IMR-90 (cell line): ENCODE measurements around the gene NEIL3. TPM values are rescaled to one million over a fixed set of nuclear protein-coding genes. Genes with fewer than 3 reads are reported as not detected.

Experiments used
- ATAC-seq: fragments of 200-7000 bp; cut with Tn5 transposase; 2 replicates; pipeline ENCODE4 v1.9.1; 2020; ENCODE audit warnings: low read depth, mild to moderate bottlenecking, moderate library complexity
- BruUV-seq: library from RNA; stranded (reverse); fragments of 400-500 nt; replicated peaks from 2 replicates; lab custom pipeline; 2021; lab: Mats Ljungman, UMichigan
- CTCF ChIA-PET: fragments of 300-600 bp; formaldehyde crosslinking; extraction: SDS; loops from one replicate; lab custom pipeline; 2021; ENCODE audit warnings: antibody characterized with exemption; lab: Yijun Ruan, JAX
- POLR2A ChIA-PET: fragments of 300-600 bp; sonication (Branson Sonifier 250); formaldehyde crosslinking; loops from one replicate; lab custom pipeline; 2022; ENCODE audit warnings: antibody characterized with exemption; ENCODE audit not compliant: unreplicated experiment; lab: Charles Lee
- DNase-seq: peaks from one replicate; pipeline ENCODE4 v3.0.0; 2013
- H2AFZ ChIP-seq: replicated peaks from 2 replicates; pipeline ENCODE3; 2013; ENCODE audit warnings: low read length, mild to moderate bottlenecking; ENCODE audit not compliant: poor library complexity
- H2AK5ac ChIP-seq: 2 replicates; pipeline ENCODE4 v1.6.1; 2013; ENCODE audit warnings: low read depth, low read length, inconsistent platforms
- H2AK9ac ChIP-seq: replicated peaks from 2 replicates; pipeline ENCODE3; 2013; ENCODE audit warnings: mild to moderate bottlenecking, low read depth, low read length, moderate library complexity; ENCODE audit not compliant: poor library complexity
- H2BK120ac ChIP-seq: 2 replicates; pipeline ENCODE4 v1.6.1; 2013; ENCODE audit warnings: low read depth, low read length, inconsistent platforms
- H2BK15ac ChIP-seq: 3 replicates; pipeline ENCODE4 v1.6.1; 2013; ENCODE audit warnings: low read depth, low read length, inconsistent platforms
- H2BK20ac ChIP-seq: 2 replicates; pipeline ENCODE4 v1.6.1; 2013; ENCODE audit warnings: low read depth, mild to moderate bottlenecking, inconsistent platforms, low read length, moderate library complexity
- H2BK5ac ChIP-seq: 2 replicates; pipeline ENCODE4 v1.6.1; 2013; ENCODE audit warnings: mild to moderate bottlenecking, low read depth, low read length, inconsistent platforms; ENCODE audit not compliant: poor library complexity, severe bottlenecking
- H3K14ac ChIP-seq: replicated peaks from 2 replicates; pipeline ENCODE4 v1.6.1; 2013; ENCODE audit warnings: low read depth, low read length, inconsistent platforms
- H3K18ac ChIP-seq: 2 replicates; pipeline ENCODE4 v1.6.1; 2013; ENCODE audit warnings: low read depth, low read length, control low read depth
- H3K23ac ChIP-seq: 2 replicates; pipeline ENCODE4 v1.6.1; 2013; ENCODE audit warnings: low read depth, low read length, inconsistent platforms
- H3K27ac ChIP-seq: 2 replicates; pipeline ENCODE4 v1.5.1; 2013; ENCODE audit warnings: mild to moderate bottlenecking, control low read depth, low read length; ENCODE audit not compliant: insufficient read depth
- H3K27me3 ChIP-seq: 2 replicates; pipeline ENCODE4 v1.6.1; 2013; ENCODE audit warnings: low read length; ENCODE audit not compliant: control insufficient read depth, insufficient read depth
- H3K36me3 ChIP-seq: 2 replicates; pipeline ENCODE4 v1.6.1; 2013; ENCODE audit warnings: low read length, mixed read lengths; ENCODE audit not compliant: control insufficient read depth, insufficient read depth
- H3K4ac ChIP-seq: 2 replicates; pipeline ENCODE4 v1.6.1; 2013; ENCODE audit warnings: low read depth, low read length, inconsistent platforms
- H3K4me1 ChIP-seq: 2 replicates; pipeline ENCODE4 v1.6.1; 2013; ENCODE audit warnings: low read length, mixed read lengths; ENCODE audit not compliant: control insufficient read depth, insufficient read depth
- H3K4me2 ChIP-seq: 2 replicates; pipeline ENCODE4 v1.6.1; 2013; ENCODE audit warnings: low read depth, mild to moderate bottlenecking, control low read depth, low read length, moderate library complexity
- H3K4me3 ChIP-seq: 2 replicates; pipeline ENCODE4 v1.5.1; 2013; ENCODE audit warnings: low read depth, mild to moderate bottlenecking, control low read depth, low read length, moderate library complexity; ENCODE audit not compliant: insufficient read depth
- H3K56ac ChIP-seq: 2 replicates; pipeline ENCODE4 v1.6.1; 2013; ENCODE audit warnings: low read length, inconsistent platforms; ENCODE audit not compliant: insufficient read depth; ENCODE audit errors: extremely low read depth
- H3K79me1 ChIP-seq, 2 experiments: 2 replicates each; pipeline ENCODE4 v1.6.1; 2013; ENCODE audit warnings: low read length in 2 of 2, inconsistent platforms in 1 of 2, low read depth in 1 of 2
- H3K9ac ChIP-seq: 2 replicates; pipeline ENCODE4 v1.6.1; 2013; ENCODE audit warnings: low read depth, low read length, control low read depth
- H3K9me1 ChIP-seq: 2 replicates; pipeline ENCODE4 v1.6.1; 2013; ENCODE audit warnings: low read length, inconsistent platforms; ENCODE audit not compliant: insufficient read depth
- H3K9me3 ChIP-seq: 2 replicates; pipeline ENCODE4 v1.6.1; 2013; ENCODE audit warnings: low read length; ENCODE audit not compliant: control insufficient read depth, insufficient read depth
- H4K20me1 ChIP-seq: 2 replicates; pipeline ENCODE4 v1.6.1; 2013; ENCODE audit warnings: low read length, inconsistent platforms; ENCODE audit not compliant: insufficient read depth
- H4K5ac ChIP-seq: 2 replicates; pipeline ENCODE4 v1.6.1; 2013; ENCODE audit warnings: mild to moderate bottlenecking, low read depth, low read length, control low read depth
- H4K8ac ChIP-seq, 2 experiments: 2 replicates each; pipeline ENCODE4 v1.6.1; 2013; ENCODE audit warnings: low read depth in 2 of 2, low read length in 2 of 2, control low read depth in 1 of 2, inconsistent platforms in 1 of 2
- H4K91ac ChIP-seq: 2 replicates; pipeline ENCODE4 v1.6.1; 2013; ENCODE audit warnings: low read depth, low read length, inconsistent platforms; ENCODE audit not compliant: insufficient read depth
- BHLHE40 ChIP-seq: fragments of 150-350 bp; IDR thresholded peaks from 2 replicates; pipeline ENCODE4 v1.6.1; 2016; ENCODE audit warnings: mild to moderate bottlenecking, low read depth, low read length
- CEBPB ChIP-seq: IDR thresholded peaks from 2 replicates; pipeline ENCODE4 v1.6.1; 2012; ENCODE audit warnings: low read depth, low read length, improper control_type of control experiment
- CHD1 ChIP-seq: IDR thresholded peaks from 2 replicates; pipeline ENCODE4 v1.6.1; 2012; ENCODE audit warnings: low read depth, low read length, improper control_type of control experiment
- FOS ChIP-seq: fragments of 150-350 bp; IDR thresholded peaks from 2 replicates; pipeline ENCODE4 v1.6.1; 2016; ENCODE audit warnings: low read depth, low read length
- MAFK ChIP-seq: IDR thresholded peaks from 2 replicates; pipeline ENCODE4 v1.6.1; 2012; ENCODE audit warnings: low read depth, low read length, improper control_type of control experiment
- MAZ ChIP-seq: IDR thresholded peaks from 2 replicates; pipeline ENCODE4 v1.6.1; 2012; ENCODE audit warnings: low read depth, mild to moderate bottlenecking, low read length, improper control_type of control experiment, moderate library complexity, borderline replicate concordance
- NFE2L2 ChIP-seq: fragments of 150-350 bp; IDR thresholded peaks from 2 replicates; pipeline ENCODE4 v1.6.1; 2016; ENCODE audit warnings: low read depth, mild to moderate bottlenecking, low read length
- POLR2A ChIP-seq: IDR thresholded peaks from 2 replicates; pipeline ENCODE4 v1.6.1; 2012; ENCODE audit warnings: mild to moderate bottlenecking, low read depth, low read length
- RAD21 ChIP-seq: IDR thresholded peaks from 2 replicates; pipeline ENCODE4 v1.6.1; 2012; ENCODE audit warnings: low read length, improper control_type of control experiment
- RCOR1 ChIP-seq: IDR thresholded peaks from 2 replicates; pipeline ENCODE4 v1.6.1; 2012; ENCODE audit warnings: mild to moderate bottlenecking, low read length, improper control_type of control experiment; ENCODE audit not compliant: insufficient replicate concordance
- RFX5 ChIP-seq: IDR thresholded peaks from 2 replicates; pipeline ENCODE4 v1.8.0; 2012; ENCODE audit warnings: low read depth, mild to moderate bottlenecking, low read length, moderate library complexity
- SMC3 ChIP-seq: fragments of 150-350 bp; IDR thresholded peaks from 2 replicates; pipeline ENCODE4 v1.6.1; 2016; ENCODE audit warnings: low read depth, mild to moderate bottlenecking, antibody characterized with exemption, low read length, moderate library complexity
- USF2 ChIP-seq: fragments of 150-350 bp; IDR thresholded peaks from 2 replicates; pipeline ENCODE4 v1.6.1; 2017; ENCODE audit warnings: mild to moderate bottlenecking, antibody characterized with exemption, low read length, low read depth
- WGBS, 2 experiments: methylation state at CpG; one replicate each; pipeline versions ENCODE4 v1.1.5 to v1.1.7; 2013; ENCODE audit warnings: missing lambda C conversion rate in 2 of 2; ENCODE audit not compliant: insufficient read length in 1 of 2; ENCODE audit errors: extremely low coverage in 2 of 2; 5-methylcytosine and 5-hydroxymethylcytosine counted together
- dilution Hi-C: fragments of 300-500 bp; cut with HindIII; formaldehyde crosslinking; loops from one replicate; pipeline ENCODE4 v1.14.3; 2018; ENCODE audit warnings: low sequenced_read_pairs; ENCODE audit not compliant: unreplicated experiment
- in situ Hi-C: fragments of 300-500 bp; cut with MboI; formaldehyde crosslinking; loops from 3 replicates; pipeline ENCODE4 v1.14.3; 2019; ENCODE audit warnings: low sequenced_read_pairs, inconsistent platforms, mixed read lengths
- intact Hi-C: fragments of 100-400 bp; cut with micrococcal nuclease; formaldehyde crosslinking; loops from 2 replicates; pipeline ENCODE4 v1.10.0; 2022
- polyA plus RNA-seq, 3 experiments: library from polyadenylated mRNA; depleted of rRNA; stranded (reverse); fragments of >200 nt; gene quantifications; 2 replicates each; pipeline ENCODE4 v1.2.3, GENCODE V29; 2012; ENCODE audit warnings: low replicate concordance in 1 of 3
- total RNA-seq: library from RNA; depleted of rRNA; stranded (reverse); fragments of >200 nt; gene quantifications from 2 replicates; pipeline ENCODE4 v1.2.3, GENCODE V29; 2012
- TF ChIP-seq, protein P1 (sequence below): fragments of 150-350 bp; IDR thresholded peaks from 2 replicates; pipeline ENCODE4 v1.6.1; 2016; ENCODE audit warnings: low read depth, mild to moderate bottlenecking, low read length, moderate library complexity, borderline replicate concordance
- TF ChIP-seq, protein P2 (sequence below): conservative IDR thresholded peaks from 2 replicates; pipeline ENCODE4 v1.5.1; 2012; ENCODE audit warnings: mild to moderate bottlenecking, low read depth, low read length, improper control_type of control experiment

NEIL3 gene
- total and polyA plus RNA-seq, 2 of the 4 experiments (the other 2 are of a cell fraction), result 4.4 to 7.9 TPM

- no peak overlapping the region for H4K5ac ChIP-seq
- H3K4me2 ChIP-seq, result no peak overlapping the region
- H2BK5ac ChIP-seq, result no peak overlapping the region
- DNase-seq (no peak), ATAC-seq (no peak)
- H2BK120ac ChIP-seq, result no peak overlapping the region
- no peaks in the 10 kb centered on the region for H3K36me3 ChIP-seq
- intact Hi-C loops, result no loop called here
- CTCF ChIA-PET, result interaction anchor here (1.4 to 1.9 kb wide), 2 partner anchors 13 to 26 kb away, joined by 3 to 6 read pairs; no protein-coding TSS in a partner anchor
- H3K4ac ChIP-seq, result no peak overlapping the region
- no peaks in the 10 kb centered on the region for H3K79me1 ChIP-seq
- no peak overlapping the region for H2AK5ac ChIP-seq
- in situ Hi-C loops, result no loop called here
- no peak overlapping the region for H3K27ac ChIP-seq
- H2BK20ac ChIP-seq, result no peak overlapping the region
- no peak overlapping the region for H4K91ac ChIP-seq
- no peaks in the 10 kb centered on the region for H3K4me1 ChIP-seq
- no peak overlapping the region for H4K8ac ChIP-seq
- H3K14ac ChIP-seq, result no peak overlapping the region
- H3K18ac ChIP-seq, result no peak overlapping the region
- no peak overlapping the region for H2AFZ ChIP-seq
- no CpG with 5 or more reads among the region's 4 CpGs for WGBS, 2 experiments
- no peaks in the 10 kb centered on the region for H3K27me3 ChIP-seq
- POLR2A ChIA-PET, result no interaction called here
- no peak overlapping the region for H2AK9ac ChIP-seq
- dilution Hi-C loops, result no loop called here
- BruUV-seq, result no TSS peak
- no peaks in the 10 kb centered on the region for H3K9me3 ChIP-seq
- no peak overlapping the region for H2BK15ac ChIP-seq
- no peak overlapping the region for H3K23ac ChIP-seq
- H3K4me3 ChIP-seq, result no peak overlapping the region
- no peak overlapping the region for H3K56ac ChIP-seq
- H3K9me1 ChIP-seq, result no peaks in the 10 kb centered on the region
- H3K9ac ChIP-seq, result no peak overlapping the region
- no peak for TF ChIP-seq CHD1
- no peak for TF ChIP-seq MAFK
- TF ChIP-seq CEBPB, result no peak
- no peak for TF ChIP-seq RCOR1
- no peak for TF ChIP-seq SMC3
- no peak for TF ChIP-seq RAD21
- TF ChIP-seq RFX5, result no peak
- no peak for TF ChIP-seq FOS
- no peak for TF ChIP-seq BHLHE40
- TF ChIP-seq POLR2A, result no peak
- TF ChIP-seq, protein P1, sequence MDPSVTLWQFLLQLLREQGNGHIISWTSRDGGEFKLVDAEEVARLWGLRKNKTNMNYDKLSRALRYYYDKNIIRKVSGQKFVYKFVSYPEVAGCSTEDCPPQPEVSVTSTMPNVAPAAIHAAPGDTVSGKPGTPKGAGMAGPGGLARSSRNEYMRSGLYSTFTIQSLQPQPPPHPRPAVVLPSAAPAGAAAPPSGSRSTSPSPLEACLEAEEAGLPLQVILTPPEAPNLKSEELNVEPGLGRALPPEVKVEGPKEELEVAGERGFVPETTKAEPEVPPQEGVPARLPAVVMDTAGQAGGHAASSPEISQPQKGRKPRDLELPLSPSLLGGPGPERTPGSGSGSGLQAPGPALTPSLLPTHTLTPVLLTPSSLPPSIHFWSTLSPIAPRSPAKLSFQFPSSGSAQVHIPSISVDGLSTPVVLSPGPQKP, result no peak
- TF ChIP-seq USF2, result no peak
- TF ChIP-seq, protein P2, sequence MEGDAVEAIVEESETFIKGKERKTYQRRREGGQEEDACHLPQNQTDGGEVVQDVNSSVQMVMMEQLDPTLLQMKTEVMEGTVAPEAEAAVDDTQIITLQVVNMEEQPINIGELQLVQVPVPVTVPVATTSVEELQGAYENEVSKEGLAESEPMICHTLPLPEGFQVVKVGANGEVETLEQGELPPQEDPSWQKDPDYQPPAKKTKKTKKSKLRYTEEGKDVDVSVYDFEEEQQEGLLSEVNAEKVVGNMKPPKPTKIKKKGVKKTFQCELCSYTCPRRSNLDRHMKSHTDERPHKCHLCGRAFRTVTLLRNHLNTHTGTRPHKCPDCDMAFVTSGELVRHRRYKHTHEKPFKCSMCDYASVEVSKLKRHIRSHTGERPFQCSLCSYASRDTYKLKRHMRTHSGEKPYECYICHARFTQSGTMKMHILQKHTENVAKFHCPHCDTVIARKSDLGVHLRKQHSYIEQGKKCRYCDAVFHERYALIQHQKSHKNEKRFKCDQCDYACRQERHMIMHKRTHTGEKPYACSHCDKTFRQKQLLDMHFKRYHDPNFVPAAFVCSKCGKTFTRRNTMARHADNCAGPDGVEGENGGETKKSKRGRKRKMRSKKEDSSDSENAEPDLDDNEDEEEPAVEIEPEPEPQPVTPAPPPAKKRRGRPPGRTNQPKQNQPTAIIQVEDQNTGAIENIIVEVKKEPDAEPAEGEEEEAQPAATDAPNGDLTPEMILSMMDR, result no peak
- no peak for TF ChIP-seq MAZ
- no peak for TF ChIP-seq NFE2L2
- no peaks in the 10 kb centered on the region for H4K20me1 ChIP-seq
These were observed 33.7 kb upstream of the NEIL3 start for GRCh38 chr4:177275999-177276398.
